ENCODE results near the gene VSTM2L. TPM values are rescaled to one million over a fixed set of nuclear protein-coding genes. Genes with fewer than 3 reads are reported as not detected.

Gene VSTM2L
- total and polyA plus RNA-seq, 2 donors (not counting 3 experiments of a cell fraction or from before 2014, with no cell fraction given) = 0.18 TPM; not detected in 1

DNA sequence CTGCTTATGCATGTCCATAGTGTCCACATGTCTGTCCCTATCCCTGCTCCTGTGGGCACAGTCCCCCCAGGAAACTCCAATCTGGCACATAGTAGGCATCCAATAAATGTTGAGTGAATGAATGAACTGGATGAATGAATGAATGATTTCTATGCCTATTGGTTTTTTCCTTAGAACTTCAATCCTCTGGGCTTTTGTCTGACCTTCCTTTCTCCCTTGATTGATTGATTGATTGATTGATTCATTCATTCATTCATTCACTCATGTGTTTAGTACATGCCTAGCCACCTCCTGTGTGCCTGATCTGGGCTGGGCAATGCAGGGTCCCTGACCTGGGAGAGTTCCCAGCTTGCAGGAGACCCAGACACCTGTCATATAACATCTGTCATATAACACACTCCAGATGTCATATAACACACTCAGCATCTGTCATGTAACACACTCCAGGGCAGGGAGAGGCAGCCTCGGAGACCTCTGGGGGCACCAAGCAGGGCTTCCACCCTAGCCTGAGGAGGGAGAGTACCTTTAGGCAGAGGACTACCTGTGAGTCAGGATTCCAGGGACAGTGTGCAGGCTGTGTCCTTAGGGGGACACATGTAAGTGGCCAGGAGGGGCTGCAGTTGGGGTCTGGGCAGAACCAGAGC, 17.9 kb downstream of the VSTM2L start:
- Histone ChIP-seq H3K27me3 (ENCODE audit: control insufficient read depth in 2 of 2, insufficient read depth in 2 of 2, low read length in 2 of 2) (peaks cover 22 to 40% of the 10 kb centered on the region in 2 experiments), H2AFZ (ENCODE audit: low read depth, low read length) (no peak overlapping the region), H3K36me3 (ENCODE audit: control insufficient read depth in 2 of 2, extremely low read depth in 1 of 2, insufficient read depth in 2 of 2, low read length in 2 of 2) (no peaks in the 10 kb centered on the region), H4K20me1 (replicated peaks; ENCODE audit: control insufficient read depth, extremely low read depth, insufficient read depth, low read length) (no peaks in the 10 kb centered on the region), H3K4me3 (replicated peaks in 1 of 3; ENCODE audit: insufficient read depth in 1 of 3, low read depth in 1 of 3, low read length in 3 of 3) (no peak overlapping the region), H3K79me2 (ENCODE audit: control insufficient read depth, insufficient read depth, low read length) (no peaks in the 10 kb centered on the region), H3K9me1 (replicated peaks; ENCODE audit: control insufficient read depth, extremely low read depth, insufficient read depth, low read length) (no peaks in the 10 kb centered on the region), H3K27ac (ENCODE audit: insufficient read depth, low read depth, low read length) (no peak overlapping the region), H3K4me1 (ENCODE audit: control insufficient read depth, extremely low read depth, insufficient read depth, low read length) (no peaks in the 10 kb centered on the region), H3K9me3 (replicated peaks; ENCODE audit: control insufficient read depth, insufficient read depth, low read length) (no peaks in the 10 kb centered on the region), H3K9ac (replicated peaks; ENCODE audit: extremely low read depth, insufficient read depth, low read length) (no peak overlapping the region), H3K4me2 (ENCODE audit: insufficient read depth, low read length) (no peak overlapping the region)
- FAIRE-seq (no peak), DNase-seq (ENCODE audit: low read depth, low spot score) (no peak)
- POLR2A ChIA-PET = no interaction called here
- intact Hi-C loops (cut with micrococcal nuclease) (no loop called here), dilution Hi-C loops (cut with MboI; ENCODE audit: extremely low pct_ligation_motif_present, low sequenced_read_pairs) (no loop called here)
- CTCF ChIA-PET = no interaction called here
- no TSS peak for BruUV-seq (replicated peaks)
- TF ChIP-seq GATA2 (IDR thresholded peaks at IDR 0.05; ENCODE audit: insufficient read depth, insufficient read length, low read depth, low read length) (no peak), POLR2A (IDR thresholded peaks at IDR 0.05; ENCODE audit: low read depth, low read length) (no peak), JUN (IDR thresholded peaks at IDR 0.05; ENCODE audit: borderline replicate concordance, insufficient read depth, insufficient read length, low read depth) (no peak), FOS (IDR thresholded peaks at IDR 0.05; ENCODE audit: borderline replicate concordance, insufficient read depth, low read length) (no peak), EZH2 (IDR thresholded peaks at IDR 0.05; ENCODE audit: borderline replicate concordance, low read depth, low read length, severe bottlenecking) (no peak), MYC (IDR thresholded peaks at IDR 0.05; ENCODE audit: low read depth, low read length) (no peak), POLR2AphosphoS5 (IDR thresholded peaks at IDR 0.05; ENCODE audit: insufficient read depth, low read depth, low read length) (no peak), CTCF (IDR thresholded peaks at IDR 0.05; ENCODE audit: extremely low read depth in 1 of 2, insufficient read depth in 1 of 2, low read depth in 1 of 2, low read length in 2 of 2) (no peak)
